Tibial artery (tissue), 4 donors: ENCODE data around the gene RAB11FIP3.

Source experiments
- DNase-seq, 2 donors: peaks; one replicate each; pipeline ENCODE4 v3.0.0-alpha.2; 2019
- H3K27ac ChIP-seq, 2 donors: fragments of 200-600 bp; sonication (generic) in 1 of 2; 1 replicate in 1 of 2; 2 replicates in 1 of 2; pipeline ENCODE4 v1.5.1; 2018 to 2019; ENCODE audit warnings: mild to moderate bottlenecking in 1 of 2
- H3K27me3 ChIP-seq, 2 donors: fragments of 200-600 bp; sonication (generic) in 1 of 2; one replicate each; pipeline versions ENCODE4 v1.5.1 to v1.6.0; 2016 to 2019
- H3K36me3 ChIP-seq, 3 donors: fragments of 200-600 bp; sonication (generic) in 2 of 3; one replicate each; pipeline ENCODE4 v1.5.1; 2016 to 2019; ENCODE audit warnings: mild to moderate bottlenecking in 2 of 3
- H3K4me1 ChIP-seq, 4 donors: fragments of 200-600 bp; sonication (generic) in 2 of 4; 1 replicate in 3 of 4; 2 replicates in 1 of 4; pipeline ENCODE4 v1.5.1; 2016 to 2019
- H3K4me3 ChIP-seq, 2 donors: fragments of 200-600 bp; sonication (generic) in 1 of 2; 1 replicate in 1 of 2; 2 replicates in 1 of 2; pipeline ENCODE4 v1.5.1; 2018 to 2019; ENCODE audit warnings: mild to moderate bottlenecking in 2 of 2
- H3K9me3 ChIP-seq, 3 donors: fragments of 200-600 bp; sonication (generic) in 1 of 3; one replicate each; pipeline ENCODE4 v1.5.1; 2016 to 2019
- intact Hi-C: fragments of 100-400 bp; cut with DNase I; formaldehyde crosslinking; loops from one replicate; pipeline ENCODE4 v1.15.0; 2023; ENCODE audit warnings: low total_unique reads
- TF ChIP-seq, protein P1 (sequence below), 2 experiments: fragments of 200-600 bp in 1 of 2; fragments of 450-650 bp in 1 of 2; IDR thresholded peaks; one replicate each; pipeline ENCODE4 v1.5.1; 2017 to 2019; ENCODE audit warnings: antibody characterized with exemption in 2 of 2, mild to moderate bottlenecking in 1 of 2, moderate library complexity in 1 of 2

RAB11FIP3 gene

DNA sequence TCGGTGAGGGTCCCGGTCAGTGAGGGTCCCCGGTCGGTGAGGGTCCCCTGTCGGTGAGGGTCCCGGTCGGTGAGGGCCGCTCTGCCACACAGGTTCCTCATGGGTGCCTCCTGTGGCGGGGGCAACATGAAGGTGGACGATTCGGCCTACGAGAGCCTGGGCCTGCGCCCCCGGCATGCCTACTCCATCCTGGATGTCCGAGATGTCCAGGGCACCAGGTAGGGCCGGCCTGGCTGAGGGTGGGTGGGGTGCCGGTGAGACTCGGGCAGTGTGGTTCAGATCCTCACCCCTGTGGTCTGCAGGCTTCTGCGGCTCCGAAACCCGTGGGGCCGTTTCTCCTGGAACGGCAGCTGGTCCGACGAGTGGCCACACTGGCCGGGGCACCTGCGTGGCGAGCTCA lies 125.8 kb downstream of the RAB11FIP3 start:
- DNase-seq = no peak
- Histone ChIP-seq H3K4me3 (no peak overlapping the region), H3K27ac (no peak overlapping the region), H3K27me3 (peaks cover 0 to 3% of the 10 kb centered on the region in 2 donors), H3K9me3 (no peaks in the 10 kb centered on the region), H3K4me1 (no peaks in the 10 kb centered on the region), H3K36me3 (peaks cover 13 to 76% (median 51%) of the 10 kb centered on the region in 3 donors)
- intact Hi-C loops = no loop called here
- TF ChIP-seq, protein P1, sequence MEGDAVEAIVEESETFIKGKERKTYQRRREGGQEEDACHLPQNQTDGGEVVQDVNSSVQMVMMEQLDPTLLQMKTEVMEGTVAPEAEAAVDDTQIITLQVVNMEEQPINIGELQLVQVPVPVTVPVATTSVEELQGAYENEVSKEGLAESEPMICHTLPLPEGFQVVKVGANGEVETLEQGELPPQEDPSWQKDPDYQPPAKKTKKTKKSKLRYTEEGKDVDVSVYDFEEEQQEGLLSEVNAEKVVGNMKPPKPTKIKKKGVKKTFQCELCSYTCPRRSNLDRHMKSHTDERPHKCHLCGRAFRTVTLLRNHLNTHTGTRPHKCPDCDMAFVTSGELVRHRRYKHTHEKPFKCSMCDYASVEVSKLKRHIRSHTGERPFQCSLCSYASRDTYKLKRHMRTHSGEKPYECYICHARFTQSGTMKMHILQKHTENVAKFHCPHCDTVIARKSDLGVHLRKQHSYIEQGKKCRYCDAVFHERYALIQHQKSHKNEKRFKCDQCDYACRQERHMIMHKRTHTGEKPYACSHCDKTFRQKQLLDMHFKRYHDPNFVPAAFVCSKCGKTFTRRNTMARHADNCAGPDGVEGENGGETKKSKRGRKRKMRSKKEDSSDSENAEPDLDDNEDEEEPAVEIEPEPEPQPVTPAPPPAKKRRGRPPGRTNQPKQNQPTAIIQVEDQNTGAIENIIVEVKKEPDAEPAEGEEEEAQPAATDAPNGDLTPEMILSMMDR (IDR thresholded peaks at IDR 0.05) = no peak

DNA sequence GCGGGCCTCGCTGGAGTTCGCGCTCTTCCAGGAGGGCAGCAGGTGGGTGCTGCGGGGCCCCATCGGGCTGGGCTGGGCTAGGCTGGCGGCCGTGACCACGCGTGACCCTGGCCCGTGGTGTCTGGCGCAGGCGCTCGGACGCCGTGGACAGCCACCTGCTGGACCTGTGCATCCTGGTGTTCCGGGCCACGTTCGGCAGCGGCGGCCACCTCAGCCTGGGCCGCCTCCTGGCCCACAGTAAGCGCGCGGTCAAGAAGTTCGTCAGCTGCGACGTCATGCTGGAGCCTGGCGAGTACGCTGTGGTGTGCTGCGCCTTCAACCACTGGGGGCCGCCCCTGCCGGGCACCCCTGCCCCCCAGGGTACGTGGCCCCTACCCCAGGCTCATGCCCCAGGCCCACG lies 126.7 kb downstream of the RAB11FIP3 start:
- TF ChIP-seq, protein P1 (IDR thresholded peaks at IDR 0.05) = no peak
- DNase-seq = no peak
- Histone ChIP-seq H3K4me3 (no peak overlapping the region), H3K27me3 (peaks cover 0 to 6% of the 10 kb centered on the region in 2 donors), H3K27ac (no peak overlapping the region), H3K4me1 (no peaks in the 10 kb centered on the region), H3K9me3 (no peaks in the 10 kb centered on the region), H3K36me3 (peaks cover 13 to 66% (median 44%) of the 10 kb centered on the region in 3 donors)
- intact Hi-C loops = no loop called here

DNA sequence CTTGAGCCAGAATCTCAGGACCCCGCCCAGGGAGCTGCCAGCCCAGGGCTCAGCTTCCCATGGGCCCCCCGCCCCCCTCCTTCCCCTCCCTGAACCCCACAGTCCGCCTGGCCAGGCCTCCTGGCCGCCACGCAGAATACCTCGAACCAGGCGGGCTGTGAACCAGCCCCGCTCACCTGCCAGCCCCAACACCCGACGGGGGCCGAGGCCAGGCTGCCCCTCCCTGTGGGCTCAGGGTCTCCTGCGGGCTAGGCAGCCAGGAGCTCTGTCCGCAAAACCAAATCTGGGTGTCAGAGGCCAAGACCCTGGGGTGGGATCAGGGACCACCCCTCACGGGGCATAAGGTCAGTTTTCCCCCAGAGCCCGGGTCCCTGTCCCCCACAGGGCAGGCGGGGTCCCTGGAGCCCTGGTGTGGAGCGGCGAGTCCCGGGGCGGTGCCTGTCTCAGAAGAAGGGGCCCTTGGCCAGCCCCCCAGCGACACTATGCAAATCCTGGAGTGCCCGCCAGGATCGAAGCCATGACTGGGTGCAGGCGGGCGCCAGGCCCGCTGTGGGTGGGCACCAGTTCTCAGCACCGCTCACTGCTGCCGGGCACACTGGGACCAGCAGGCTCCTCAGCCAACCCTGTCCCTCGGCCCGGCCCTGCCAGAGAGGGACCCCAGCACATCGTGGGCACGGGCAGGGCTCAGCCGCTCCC lies 128.3 kb downstream of the RAB11FIP3 start:
- no peak overlapping the region for H3K4me3 ChIP-seq
- no peaks in the 10 kb centered on the region for H3K4me1 ChIP-seq
- no peak for DNase-seq
- intact Hi-C loops = no loop called here
- no peak overlapping the region for H3K27ac ChIP-seq
- H3K36me3 ChIP-seq = peaks cover 13 to 50% (median 38%) of the 10 kb centered on the region in 3 donors
- H3K9me3 ChIP-seq = no peaks in the 10 kb centered on the region
- H3K27me3 ChIP-seq = peaks cover 0 to 21% of the 10 kb centered on the region in 2 donors
- TF ChIP-seq, protein P1 (IDR thresholded peaks at IDR 0.05) = no peak

DNA sequence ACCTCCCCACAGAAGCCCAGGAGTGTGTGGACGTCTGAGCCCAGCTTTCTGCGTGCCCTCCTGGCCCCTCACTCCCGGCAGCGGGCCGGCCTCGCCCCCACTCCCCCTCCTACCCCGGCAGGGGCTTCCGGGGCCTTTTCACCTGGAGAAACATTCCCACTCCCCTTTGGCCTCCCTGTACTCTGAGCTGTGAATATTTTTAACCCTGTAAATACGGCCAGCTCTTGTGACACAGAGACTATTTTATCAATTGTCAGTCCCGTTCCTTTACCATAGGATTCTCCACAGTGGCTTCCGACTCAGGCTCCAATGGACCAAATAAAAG lies 128.8 kb downstream of the RAB11FIP3 start:
- Histone ChIP-seq H3K27me3 (peaks cover 0 to 26% of the 10 kb centered on the region in 2 donors), H3K9me3 (no peaks in the 10 kb centered on the region), H3K4me3 (no peak overlapping the region), H3K4me1 (peaks cover 0 to 2% (median 0%) of the 10 kb centered on the region in 4 donors), H3K27ac (no peak overlapping the region), H3K36me3 (peaks cover 13 to 45% (median 33%) of the 10 kb centered on the region in 3 donors)
- TF ChIP-seq, protein P1 (IDR thresholded peaks at IDR 0.05) = no peak
- intact Hi-C loops = no loop called here
- no peak for DNase-seq

DNA sequence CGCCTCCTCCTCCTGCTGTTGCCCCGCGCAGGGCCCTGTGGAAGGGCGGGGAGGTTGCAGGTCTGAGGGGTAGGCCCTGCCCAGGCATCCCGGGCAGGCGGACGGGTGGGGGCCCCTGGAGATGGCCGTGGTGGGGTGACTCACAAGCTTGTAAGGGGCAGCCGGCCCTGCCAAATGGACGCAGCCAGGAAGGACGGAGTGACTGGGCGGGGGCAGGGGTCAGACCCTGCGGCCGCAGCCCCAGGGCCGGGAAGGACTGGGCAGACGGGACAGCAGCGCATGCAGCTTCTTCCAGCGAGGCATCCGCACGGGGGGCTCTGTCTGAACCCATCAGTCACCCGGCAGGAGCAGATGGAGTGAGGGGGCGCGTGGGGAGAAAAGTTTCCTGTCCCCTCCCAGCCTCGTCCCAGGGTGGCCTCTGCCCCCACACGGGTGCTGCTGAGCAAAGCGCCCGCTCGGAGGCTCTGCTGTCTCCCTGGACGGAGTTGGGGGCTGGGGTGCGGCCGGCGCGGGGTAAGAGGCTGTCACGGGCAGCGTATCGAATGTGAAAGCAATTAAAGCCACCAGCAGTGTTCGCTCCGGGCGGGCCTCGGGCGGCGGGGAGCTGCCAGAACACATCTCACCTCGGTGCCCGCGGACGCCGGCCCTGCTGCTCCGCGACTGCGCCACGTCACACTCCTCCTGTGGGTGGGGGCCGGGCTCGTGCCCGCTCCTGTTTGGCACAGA lies 129.4 kb downstream of the RAB11FIP3 start:
- H3K9me3 ChIP-seq = no peaks in the 10 kb centered on the region
- TF ChIP-seq, protein P1 (IDR thresholded peaks at IDR 0.05) = no peak
- H3K4me3 ChIP-seq = peak overlapping the region in 1 of 2 donors; percentile 4
- H3K27ac ChIP-seq = no peak overlapping the region
- peaks cover 0 to 7% (median 4%) of the 10 kb centered on the region in 4 donors for H3K4me1 ChIP-seq
- H3K36me3 ChIP-seq = peaks cover 13 to 40% (median 27%) of the 10 kb centered on the region in 3 donors
- peaks cover 0 to 31% of the 10 kb centered on the region in 2 donors for H3K27me3 ChIP-seq
- intact Hi-C loops = no loop called here
- DNase-seq = no peak
